ENCODE results near the gene FRMD6.

FRMD6 gene

DNA sequence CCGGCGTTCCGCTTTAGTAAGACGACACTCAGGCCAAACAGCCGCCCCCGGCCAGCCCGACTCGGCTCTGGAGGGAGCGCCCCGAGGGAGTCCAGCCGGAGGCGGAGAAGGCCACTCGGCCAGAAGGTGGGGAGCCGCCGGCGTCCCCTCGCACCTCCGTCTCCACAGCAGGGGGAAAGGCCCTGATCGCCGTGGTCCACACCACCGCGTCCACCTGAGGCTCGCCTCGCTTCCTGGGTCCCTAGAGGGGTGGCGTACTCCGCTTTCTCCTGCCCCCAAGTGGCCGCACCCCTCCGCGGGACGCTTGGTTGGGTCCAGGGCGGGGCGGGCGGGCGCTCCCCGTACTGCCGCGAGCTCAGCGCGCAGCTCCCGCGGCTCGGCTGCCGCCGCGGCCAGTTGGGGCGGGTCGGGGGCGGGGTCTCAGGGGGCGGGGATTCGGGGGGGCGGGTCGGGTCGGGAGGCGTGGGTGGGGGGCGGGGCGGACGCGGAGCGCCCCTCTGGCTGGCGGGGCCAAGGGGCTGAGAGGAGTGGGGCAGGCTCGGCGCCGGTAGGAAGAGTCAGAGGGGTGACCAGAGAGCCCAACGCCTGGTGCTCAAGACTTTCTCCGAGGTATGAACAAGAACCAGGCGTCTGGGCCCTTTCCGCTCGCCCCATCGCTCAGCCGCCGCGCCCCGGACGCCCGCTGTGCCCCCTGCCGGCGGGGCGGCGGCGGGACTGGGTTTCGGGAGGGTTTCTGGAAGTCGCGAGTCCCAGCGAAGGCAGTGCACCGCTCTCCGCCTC, at the start of gene FRMD6:
TSS of gene FRMD6 (plus strand) at position 523 of the 780 bp plus-strand sequence. CDS start 37,927 bp downstream, outside the sequence.
- peak; percentile 75 to 91 for DNase-seq

DNA sequence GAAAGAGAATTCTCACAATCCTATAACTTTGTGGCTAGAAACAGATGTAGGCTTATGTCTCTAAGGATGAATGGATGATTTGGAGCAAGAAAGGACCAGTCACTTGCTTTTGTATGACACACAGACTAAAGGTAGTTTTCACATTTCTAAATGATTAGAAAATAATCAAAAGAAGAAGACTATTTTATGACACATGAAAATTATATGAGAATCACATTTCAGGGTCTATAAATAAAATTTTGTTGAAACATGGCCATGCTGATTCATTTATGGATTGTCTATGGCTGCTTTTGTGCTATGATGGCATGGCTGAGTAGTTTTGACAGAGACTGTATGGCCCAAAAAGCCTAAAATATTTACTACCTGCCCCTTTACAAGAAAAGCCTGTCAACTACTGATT, 49.4 kb upstream of the FRMD6 start:
- no peak for DNase-seq

DNA sequence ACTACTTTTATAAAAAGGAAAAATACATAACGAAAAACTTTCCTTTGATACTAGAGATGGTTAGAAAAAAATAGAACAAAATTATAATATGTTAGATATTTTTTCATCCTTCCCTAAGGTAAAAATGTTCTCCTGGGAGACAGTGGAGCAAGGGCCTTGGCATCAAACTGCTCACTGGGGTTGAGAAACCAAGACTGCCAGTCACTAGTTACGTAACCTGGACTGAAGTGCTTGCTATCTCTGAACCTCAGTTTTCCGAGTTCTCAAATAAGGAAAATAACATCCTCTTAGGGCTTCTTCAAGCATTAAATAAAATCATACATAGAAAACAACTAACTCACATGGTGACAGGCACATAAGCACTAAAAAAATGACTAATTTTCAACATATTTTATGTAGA, 48.2 kb upstream of the FRMD6 start:
- DNase-seq: no peak

DNA sequence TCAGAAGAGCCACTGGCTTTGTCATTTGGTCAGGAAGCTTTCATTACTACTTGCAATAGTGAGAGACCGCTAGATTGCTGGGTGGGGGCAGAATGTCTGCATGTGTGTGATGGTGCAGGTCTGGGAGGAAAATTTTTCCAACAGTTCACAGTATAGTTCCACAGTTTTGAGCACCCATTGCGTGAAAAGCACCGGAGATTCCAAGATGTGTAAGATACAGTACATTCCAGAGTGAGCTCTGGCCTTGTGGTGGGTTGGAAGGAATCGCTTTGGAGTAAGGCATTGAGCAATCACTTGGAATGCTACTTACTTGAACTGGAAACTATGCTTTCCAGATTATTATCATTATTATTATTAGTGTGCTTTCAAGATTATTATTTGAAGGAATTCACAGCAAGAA, 47.6 kb upstream of the FRMD6 start:
- no peak for DNase-seq

DNA sequence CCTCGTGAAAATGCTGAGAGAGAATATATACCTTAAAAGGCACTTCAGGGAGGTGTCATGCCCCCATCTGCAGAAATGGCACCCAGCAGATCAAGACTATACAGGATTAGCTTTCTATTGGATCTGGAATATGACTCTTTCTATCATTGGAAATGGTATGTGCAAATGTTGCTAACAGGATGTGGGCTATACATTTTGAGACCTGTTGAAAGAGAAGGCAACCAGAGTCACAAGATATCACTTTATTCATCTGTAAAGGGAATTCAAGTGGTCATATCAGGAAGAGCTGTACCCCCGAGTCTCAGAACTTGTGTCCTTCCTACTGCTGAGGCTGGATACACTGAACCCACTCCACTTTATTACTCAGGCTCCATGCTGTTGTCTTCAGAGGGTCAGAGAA, 46.1 kb upstream of the FRMD6 start:
- DNase-seq: no peak

DNA sequence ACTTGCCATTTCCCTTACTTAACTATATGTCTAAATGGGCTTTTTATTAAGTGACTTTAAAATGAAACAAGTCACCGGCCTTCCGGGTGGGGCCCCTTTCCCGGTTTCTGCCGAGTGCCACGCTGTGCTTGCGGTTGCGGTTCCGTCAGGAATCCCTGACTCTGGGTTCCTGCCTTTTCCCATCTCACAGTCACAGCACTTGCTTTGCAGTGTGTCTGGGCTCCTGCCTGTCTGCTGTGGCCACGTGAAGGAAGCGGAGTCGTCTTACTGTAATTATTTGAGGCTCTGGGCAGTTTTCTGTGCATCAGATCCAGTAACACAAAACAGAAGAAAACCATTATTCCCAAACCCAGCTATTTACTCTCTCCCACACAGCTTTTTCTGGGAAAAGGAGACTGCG, 44.0 kb upstream of the FRMD6 start:
- no peak for DNase-seq

DNA sequence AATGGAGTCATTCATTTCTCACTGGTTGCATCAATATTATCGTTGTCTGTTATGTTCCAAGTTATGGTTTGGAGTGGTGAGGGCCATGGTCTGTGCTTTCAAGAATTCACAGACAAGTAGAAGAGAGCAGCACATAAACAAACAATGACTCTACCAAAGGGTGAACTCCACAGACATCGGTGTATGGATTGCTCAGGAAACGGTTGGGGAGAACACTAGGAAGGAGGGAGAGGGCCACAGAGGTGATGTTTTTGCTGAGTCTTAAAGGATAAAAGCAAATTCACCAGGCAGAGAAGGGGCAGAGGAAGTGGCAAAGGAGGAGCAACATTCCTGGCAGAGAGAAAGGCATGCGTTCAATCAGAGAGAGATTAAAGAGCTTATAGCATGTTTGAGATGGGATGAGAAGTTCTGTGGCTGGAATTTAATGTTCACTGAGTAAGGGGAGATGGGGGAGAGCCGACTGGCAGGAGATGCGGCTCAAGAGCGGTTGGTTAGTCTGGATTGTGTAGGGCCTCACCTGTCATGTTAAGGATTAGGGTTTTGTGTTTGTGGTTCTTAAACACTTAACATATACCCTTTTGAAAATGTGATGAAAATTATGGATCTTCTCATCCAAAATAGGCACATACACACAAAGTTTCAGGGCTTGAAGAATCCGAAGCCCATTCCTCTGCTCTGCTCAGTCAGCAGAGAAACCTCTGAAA, 42.3 kb upstream of the FRMD6 start:
- no peak for DNase-seq

DNA sequence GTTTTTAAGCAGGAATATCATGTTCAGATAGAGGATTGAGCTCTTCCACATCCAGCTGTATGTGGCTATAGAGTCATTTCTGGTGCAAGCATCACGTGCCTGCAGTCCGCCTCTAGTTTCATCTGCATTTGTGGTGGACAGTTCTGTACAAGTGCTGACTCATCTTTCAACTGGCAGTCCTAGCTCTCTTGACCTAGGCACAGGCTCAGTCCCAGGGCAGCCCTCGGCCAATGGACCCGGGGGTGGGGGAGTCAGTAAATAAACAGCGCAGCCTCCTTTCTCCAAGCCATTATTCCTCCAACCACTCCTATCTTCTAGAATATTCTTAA, 41.8 kb upstream of the FRMD6 start:
- no peak for DNase-seq

DNA sequence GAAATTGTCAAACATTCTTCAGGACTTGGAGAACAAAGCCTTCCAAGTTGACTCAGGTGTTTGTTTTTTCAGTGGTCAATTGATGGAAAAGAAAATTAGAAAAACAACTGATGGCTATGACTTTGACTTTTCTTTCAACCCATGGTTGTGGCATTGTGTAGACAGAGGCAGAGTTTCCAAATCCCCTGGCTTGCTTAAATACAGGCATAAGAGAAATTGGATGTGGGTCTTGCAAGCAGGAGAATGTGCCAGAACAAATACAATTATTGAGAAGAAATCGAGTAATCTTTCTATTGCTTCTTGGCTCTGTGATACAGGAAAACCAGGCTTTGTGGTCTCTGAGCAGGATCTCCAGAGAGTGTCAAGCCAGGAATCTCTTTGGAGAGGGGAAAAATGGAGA, 40.9 kb upstream of the FRMD6 start:
- DNase-seq: no peak

DNA sequence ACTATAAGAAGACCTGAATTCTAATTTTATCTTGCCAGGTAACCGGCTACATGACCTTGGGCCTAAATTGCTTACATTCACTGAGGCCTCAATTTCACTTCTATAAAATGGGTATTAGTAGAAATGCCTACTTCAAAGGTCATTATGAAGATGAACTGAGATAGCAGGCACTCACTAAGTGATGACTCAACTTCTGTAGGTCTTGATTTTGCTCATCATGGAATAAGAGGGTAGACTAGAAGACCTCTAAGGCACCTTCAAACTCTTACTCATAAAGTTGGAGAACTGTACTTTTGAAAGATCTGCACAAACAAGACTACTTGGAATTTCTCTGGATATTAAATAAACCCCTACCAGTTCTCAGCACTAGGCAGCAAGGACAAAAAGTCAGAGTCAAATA, 39.3 kb upstream of the FRMD6 start:
- no peak for DNase-seq

DNA sequence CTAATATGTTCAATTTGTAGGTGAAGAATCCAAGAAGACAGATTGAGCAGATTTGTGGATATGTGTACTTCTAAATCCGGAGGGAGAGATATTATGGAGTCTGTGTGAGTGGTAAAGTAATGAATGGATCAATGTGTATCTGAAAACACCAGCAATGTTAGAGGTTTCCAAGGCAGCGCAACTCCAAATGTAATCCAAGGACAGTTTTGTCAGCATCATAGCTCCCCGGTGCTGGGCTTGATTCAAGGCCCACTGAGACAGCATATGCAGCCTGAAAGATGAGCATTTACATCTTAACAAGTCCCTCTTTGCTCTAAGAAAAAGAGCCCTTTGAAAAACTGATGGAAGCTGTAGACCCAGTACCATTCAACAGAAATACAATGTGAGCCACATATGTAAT, 38.3 kb upstream of the FRMD6 start:
- DNase-seq: no peak

DNA sequence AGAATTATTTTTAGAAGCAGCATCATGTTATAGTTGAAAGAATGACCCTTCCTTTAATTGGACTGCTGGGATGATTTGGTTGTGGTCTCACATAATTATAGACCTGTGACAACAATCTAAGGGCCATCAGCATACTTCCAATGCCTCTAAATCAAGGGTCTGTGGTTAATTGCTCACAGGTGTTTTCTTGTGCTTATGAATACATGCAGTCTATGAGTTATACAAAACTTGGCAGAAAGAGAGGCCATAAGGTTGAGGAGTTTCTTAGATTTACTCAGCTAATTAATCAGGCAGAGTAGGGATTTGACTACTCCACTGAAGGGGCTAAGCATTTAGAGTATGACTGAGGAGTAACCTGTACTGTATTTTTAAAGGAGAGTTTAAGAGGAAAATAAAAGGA, 37.0 kb upstream of the FRMD6 start:
- no peak for DNase-seq

DNA sequence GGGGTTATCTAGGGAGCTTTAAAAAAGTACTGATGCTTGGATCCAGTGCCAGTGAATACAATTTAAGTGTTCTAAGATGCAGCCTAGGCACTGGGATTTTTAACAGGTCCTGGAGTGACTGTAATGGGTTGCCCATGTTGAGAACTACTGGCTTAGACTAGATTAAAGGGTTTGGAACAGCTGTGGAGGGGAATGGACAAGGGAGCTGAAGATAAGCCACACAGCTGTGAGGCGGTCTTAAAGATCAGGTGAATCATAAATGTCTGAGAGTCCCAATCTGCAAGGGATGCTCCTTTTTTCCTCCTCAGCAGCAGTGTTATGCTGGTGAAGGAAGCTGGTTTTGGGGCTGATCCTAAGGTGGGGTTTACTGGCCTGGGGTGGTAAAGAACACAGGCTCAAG, 35.5 kb upstream of the FRMD6 start:
- no peak for DNase-seq

DNA sequence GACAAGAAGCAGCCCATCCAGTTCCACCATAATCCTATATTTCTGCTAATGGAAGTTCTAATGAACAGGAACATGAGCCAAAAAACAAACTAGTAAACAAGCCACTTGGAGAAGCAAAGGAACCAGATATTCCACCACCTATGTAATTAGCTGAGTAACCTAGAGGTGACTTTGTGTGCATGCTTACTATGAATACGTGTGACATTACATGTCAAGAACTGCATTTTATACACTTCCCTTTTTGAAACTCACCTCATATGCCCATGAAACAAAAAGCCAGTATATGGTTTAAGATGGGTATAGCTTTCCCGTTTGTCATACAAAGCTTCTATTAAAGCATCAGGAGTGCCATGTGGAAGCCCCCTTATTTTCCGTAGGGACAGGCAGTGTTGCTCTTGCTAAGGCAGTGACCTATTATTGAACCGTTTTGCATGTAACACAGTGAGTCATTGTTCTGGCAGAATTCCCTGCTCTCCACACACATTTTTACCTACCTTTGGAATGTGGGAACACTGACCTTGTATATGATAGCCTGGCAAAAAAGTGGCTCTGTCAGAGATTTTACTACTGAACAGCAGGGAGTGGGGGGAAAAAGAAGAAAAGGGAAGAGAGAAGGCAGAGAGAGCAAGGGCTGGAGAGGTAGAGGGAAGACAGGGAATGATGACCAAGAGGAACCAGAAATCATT, 34.8 kb upstream of the FRMD6 start:
- DNase-seq: peak in 1 of 2 experiments; percentile 90

DNA sequence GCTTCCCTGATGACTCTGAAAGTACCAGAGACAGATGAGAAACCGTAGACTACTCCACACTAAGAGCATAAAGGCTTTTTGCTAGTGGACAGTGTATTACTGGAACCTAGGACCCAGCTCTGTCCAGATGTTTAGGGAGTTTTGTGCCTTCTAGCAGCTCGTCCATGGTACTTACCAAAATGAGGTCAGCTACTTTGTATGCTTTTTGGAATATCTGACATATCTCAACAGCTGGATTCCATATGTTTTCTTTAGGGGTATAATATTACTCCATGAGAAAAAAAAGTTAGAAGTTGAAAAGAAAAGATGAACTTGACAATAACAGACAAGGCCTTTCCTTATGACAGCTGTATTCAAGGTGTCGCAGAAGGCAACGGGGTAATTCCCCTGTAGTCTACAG, 32.1 kb upstream of the FRMD6 start:
- DNase-seq: no peak

DNA sequence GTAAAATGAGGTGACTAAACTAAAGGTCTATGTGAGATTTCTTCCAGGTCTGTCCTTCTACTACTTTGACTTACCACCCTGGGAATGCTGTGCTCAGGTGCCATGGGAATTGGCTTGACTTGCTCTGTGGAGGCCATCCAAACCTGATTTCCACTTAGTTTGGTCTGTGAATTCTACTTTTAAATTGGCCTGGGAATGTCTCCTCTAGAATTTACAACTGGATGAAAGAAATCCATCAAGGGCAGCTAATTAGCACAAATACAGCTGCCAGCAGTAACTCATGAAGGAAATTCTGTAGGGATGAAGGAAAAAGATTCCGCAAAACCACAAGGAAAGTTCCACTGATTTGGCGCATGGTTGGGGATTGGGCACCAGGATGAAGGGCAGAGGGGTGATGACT, 31.7 kb upstream of the FRMD6 start:
- no peak for DNase-seq

DNA sequence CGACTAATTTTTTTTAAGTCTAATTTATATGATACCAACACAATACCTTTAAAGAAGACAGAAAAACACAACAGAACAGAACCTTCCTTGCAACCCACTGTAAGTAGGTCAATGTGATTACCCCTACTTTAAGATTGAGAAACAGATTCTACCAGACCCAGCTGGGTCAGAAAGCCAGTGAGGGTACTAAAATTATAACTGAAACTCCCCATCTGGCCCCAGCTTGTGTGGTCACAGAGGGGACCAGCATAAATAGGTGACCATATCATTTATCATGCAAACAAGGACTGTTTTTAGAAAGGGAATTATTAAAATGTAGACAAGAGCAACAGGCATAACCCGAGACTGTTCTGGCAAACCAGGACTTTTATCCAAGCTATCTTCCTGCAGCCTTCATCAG, 30.1 kb upstream of the FRMD6 start:
- DNase-seq: no peak

DNA sequence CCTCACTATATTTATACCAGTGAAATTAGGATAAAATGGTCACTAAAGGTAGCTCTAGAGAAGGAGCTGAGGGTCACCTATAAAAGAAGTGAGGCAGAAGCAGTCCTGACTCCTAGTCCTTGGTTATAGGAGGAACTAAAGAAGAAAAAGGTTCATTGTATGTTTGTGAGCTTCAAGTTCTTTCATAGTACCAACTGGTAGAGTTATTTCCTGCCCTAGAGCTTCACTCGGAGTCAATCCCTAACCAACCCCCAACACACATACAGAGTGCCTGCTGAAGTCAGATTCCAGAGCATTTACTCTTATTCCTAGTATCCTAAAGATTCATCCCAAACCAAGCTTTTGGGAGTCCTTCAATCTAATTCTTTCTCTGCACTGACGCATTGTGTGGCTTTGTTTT, 29.3 kb upstream of the FRMD6 start:
- no peak for DNase-seq

DNA sequence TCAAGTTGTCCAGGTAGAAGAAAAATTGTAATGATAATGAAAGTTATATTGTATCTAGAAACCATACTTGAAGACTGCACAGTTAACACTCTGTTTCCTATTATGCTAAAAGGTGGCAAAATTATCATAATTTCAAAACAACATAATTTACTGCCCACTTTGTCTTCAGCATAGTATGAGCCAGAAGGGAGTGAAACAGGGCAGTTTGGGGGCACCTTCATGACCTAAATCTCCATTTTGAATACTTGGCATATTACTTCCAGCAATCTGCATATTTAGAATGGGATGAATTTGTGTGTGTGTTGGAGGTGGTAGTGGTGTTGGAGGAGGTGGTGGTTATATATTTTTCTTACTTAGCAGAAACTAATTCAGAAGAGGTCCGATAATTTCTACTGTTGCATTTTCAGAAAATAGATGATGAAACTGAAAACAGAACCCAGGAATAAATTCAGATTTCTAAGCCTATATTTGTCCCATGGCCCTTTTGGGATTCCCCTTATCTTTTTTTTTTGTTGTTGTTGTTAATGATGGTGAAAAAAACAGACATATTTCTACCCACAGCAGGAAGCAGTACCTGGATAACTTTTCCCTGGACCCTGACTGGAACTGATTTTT, 26.6 kb upstream of the FRMD6 start:
- no peak for DNase-seq

DNA sequence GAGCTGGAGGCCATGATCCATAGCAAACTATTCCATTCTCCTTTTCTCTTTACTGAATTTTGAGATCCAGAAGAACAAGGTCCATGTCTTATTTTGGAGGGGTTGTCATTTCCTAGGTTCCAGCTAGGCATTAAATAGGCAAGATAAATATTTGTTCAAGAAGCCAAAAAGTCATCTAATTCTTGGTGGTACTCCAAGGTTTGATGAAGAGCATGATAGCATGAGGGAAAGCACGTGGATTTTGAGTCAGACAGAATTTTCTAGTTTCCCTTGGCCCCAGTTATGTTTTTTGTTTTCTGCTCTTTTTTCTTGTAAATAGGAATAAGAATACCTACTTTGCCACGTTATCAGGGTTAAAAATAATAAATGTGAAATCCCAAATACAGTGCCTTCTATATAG, 25.5 kb upstream of the FRMD6 start:
- DNase-seq: no peak

DNA sequence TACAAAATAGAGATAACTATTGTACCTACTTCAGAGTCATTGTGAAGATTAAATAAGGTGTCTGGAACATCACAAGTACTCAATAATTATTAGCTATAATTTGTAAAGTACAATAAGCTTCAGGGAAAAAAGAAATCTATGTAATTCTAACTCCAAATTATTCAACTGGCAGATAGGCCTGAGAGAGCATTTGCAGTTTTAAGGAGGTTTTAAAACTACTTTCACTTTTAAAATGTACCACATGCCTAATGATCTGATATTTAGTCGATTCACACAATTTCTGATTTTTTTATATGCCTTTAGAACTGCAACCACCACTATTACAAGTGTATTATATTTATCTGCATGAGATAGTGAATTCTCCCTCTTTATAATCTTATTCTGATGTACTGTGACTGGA, 24.9 kb upstream of the FRMD6 start:
- DNase-seq: no peak

DNA sequence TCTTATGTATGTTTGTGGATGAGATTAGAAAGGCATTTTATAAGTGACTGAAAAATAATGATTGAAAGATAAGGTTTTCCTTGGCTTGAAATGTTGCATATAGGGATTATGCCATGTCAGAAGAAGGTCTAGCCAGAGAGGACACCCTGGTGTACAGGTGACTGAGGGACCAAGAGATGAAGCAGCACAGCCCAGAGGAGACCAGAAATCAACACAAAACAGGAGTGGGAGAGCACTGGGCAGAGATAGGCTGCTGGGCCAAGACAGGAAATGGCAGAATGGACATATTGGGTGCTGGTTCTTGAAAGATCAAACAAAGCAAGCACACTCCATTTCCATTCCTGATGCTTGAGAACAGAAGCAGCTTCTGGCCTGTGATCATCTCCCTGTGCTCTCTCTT, 24.4 kb upstream of the FRMD6 start:
- no peak for DNase-seq

DNA sequence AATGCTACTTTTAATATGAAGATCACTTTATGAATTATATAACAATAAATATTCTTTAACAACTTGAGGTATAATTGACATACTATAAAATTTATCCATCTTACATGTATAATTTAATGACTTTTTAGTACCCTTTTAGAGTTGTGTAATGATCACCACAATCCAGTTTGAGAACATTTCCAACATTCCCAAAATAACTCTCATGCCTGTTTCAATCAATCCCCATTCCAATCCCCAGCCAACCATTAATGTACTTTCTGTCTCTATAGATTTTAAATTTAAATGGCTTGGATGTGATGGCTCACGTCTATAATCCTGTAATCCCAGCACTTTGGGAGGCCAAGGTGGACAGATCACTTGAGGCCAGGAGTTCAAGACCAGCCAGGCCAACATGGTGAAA, 23.5 kb upstream of the FRMD6 start:
- no peak for DNase-seq

DNA sequence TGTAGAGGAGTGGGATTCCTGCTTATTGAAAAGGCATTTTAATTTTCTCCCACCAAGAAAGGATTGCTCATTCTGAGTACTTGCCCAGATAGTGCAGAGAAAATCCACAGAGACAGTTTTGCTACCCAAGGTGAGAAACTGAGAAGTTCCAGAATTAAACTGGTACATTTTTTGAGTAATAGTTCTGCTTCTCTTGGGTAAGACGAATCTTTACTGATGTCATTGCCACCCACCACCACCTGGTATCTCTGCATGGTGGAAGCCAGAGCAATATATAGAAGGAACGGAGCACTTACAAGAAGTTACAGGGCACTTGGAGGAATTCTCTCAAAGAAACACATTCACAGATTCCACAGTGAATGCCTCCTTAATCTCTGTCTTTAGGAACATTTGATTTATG, 20.7 kb upstream of the FRMD6 start:
- DNase-seq: no peak
